ENCODE data around the gene PTPRN2.

PTPRN2 gene

GRCh38 chr7:157544980-157545680 is 1042.5 kb downstream of the PTPRN2 start:
- no peak for DNase-seq (ENCODE audit: low read depth)

- DNase-seq (ENCODE audit: low read depth), result no peak
Measured at GRCh38 chr7:157544226-157544625, 1043.4 kb downstream of the PTPRN2 start.

- no peak for DNase-seq (ENCODE audit: low read depth)
Measured at GRCh38 chr7:157543791-157544190, 1043.8 kb downstream of the PTPRN2 start.

DNA sequence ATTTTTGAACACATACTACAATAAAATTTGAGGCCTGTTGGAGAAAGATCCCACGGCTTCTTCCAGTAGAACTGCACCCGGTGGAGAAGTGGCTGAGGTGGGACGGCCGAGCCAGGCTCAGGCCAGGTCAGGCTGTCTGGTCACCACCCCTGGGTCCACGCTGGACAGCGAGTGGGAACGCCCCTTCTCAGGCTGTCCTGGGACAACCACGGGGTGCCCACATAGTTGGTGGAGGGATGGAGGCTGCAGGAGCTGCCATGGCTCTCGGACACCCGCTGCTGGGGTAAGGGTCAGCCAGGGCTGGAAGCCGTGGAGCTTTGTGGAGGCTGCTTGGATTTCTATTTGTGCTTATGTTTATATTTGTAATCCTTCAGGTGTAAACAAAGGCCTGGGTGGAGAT is 1044.3 kb downstream of the PTPRN2 start:
- no peak for DNase-seq (ENCODE audit: low read depth)

DNA sequence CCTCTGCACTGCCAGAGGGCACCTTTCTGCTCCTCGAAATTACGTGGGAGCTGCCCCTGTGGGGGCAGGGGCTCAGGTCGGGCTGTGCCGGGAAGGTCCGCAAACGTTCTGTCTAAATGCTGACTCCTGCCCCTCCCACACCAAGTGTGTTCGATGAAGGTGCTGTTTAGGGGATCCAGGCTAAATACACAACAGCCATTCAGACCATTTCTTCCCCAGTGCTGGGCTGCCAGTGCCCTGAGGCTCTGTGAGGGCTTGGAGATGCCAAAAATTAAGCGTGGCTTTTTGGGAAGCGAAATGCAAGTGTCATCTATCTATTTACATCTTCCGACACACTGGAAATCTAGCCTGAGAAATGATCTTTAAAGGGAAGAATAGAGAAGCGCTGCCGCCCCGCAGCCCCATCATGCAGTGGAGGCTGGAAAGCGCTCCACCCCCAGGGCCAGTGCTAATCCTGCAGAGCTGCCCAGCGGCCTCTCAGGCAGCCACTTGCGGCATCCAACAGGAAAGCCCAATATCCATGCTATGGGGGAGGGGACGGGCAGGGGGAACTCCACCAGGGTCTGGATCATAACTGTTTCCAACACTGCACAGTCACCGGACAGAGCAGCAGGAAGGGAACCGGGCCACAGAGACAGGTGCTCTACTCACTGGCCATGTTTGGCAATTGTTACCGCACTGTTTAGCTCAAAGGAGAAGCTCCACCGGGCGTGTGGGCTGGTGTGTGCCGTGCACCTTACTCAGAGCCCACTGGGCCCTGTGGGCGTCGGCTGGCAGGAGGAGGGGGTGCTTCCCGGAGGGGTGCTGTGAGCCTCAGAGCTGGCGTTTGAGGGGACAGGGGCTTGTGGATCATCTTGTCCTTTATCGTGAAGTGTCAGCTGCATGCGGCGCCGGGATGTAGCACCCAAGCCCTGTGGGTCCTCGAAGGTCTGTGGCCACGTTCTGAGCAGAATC is 1045.3 kb downstream of the PTPRN2 start:
- DNase-seq (ENCODE audit: low read depth), result no peak

DNA sequence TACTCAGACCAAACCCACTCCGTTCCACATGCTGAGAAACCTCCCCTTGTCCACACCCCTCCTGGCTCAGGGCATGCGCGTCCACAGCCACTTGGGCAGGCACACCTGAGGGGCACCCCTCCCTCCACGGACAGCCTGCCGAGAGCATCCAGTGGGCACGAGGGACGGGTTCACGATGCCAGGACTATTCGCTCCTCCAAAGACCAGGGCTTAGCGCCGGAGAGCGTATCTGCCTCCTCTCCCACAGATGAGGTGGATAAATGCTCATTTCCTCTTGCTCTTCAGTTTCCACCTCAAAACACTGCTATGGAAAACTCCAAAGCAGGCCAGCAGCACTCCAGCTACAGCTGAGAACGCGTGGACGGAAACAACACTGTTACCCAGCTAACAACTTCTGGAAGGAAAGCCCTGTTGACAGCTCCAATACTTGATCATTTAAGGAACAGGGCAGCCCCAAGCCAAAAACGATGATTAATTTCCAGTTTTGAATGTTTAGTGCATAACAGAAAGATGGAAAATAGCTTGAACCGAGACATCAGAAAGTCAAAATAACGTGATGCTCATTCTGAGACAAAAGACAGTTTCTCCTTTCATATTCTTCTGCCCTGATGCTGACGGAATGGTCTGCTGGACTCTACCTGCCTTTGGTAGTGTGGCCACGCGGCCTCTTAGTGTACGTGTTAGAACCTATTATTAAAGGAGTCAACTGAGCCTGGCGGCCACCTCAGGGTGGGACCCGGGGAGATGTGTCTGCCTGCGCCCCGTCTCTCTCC is 1046.1 kb downstream of the PTPRN2 start:
- no peak for DNase-seq (ENCODE audit: low read depth)

- DNase-seq (ENCODE audit: low read depth), result no peak
Measured at GRCh38 chr7:157540606-157541294, 1046.9 kb downstream of the PTPRN2 start.

DNA sequence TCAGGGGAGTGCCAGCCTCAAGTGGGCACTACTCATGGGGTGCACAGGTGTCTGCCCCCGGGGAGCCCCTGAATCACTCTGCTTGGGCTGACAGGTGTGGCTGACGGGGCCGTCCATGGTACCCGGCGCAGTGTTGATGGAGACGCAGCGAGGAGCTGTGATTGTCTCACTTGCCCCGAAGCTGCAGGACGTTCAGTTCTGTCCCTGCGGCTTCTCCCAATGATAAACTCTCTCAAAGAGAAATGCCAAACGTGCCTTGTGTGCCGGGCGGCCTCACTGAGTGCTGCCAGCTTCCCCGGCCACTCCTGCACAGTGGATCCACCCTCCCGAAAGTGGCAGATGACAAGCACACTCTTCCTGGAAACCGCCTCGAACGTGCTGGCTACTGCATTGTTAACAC is 1047.6 kb downstream of the PTPRN2 start:
- no peak for DNase-seq (ENCODE audit: low read depth)

- DNase-seq (ENCODE audit: low read depth), result no peak
Measured at GRCh38 chr7:157539521-157539920, 1048.1 kb downstream of the PTPRN2 start.

- DNase-seq (ENCODE audit: low read depth), result no peak
Measured at GRCh38 chr7:157538735-157539134, 1048.9 kb downstream of the PTPRN2 start.

- no peak for DNase-seq (ENCODE audit: low read depth)
Measured at GRCh38 chr7:157538321-157538720, 1049.3 kb downstream of the PTPRN2 start.

- no peak for DNase-seq (ENCODE audit: low read depth)
Measured at GRCh38 chr7:157537056-157537455, 1050.6 kb downstream of the PTPRN2 start.

GRCh38 chr7:157532068-157532467 is 1055.6 kb downstream of the PTPRN2 start:
- no peak for DNase-seq (ENCODE audit: low read depth)

- no peak for DNase-seq (ENCODE audit: low read depth)
Measured at GRCh38 chr7:157529768-157530560, 1057.7 kb downstream of the PTPRN2 start.

DNA sequence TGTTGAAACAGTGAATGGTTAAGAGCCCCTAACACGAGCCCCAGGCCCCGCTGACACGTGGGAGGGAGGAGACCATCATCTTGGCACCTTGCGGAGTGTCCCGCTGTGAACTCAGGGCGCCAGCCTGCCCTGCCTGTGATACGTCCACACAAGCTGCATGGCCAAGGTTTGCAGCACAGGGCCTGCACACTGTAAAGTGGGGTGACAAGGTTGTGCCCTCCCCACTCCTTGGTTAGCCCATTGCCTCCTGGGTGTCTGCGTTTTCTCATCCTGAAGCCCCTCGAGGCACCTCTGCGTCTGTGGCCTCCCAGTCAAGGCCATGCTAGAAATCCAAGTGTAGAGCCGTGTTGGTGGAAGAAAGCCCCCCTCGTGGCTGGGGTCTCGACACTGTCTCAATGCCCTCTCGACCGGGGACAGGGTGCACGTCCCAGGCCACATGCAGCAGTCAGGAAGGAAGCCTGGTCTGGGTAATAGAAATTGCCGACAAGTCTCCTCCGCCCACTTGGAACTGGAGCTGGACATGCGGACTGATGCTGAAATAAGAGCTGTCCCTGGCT is 1058.8 kb downstream of the PTPRN2 start:
- DNase-seq (ENCODE audit: low read depth), result no peak

- no peak for DNase-seq (ENCODE audit: low read depth)
Measured at GRCh38 chr7:157527686-157528085, 1059.9 kb downstream of the PTPRN2 start.

GRCh38 chr7:157526913-157527634 is 1060.5 kb downstream of the PTPRN2 start:
- DNase-seq (ENCODE audit: low read depth), result no peak

- no peak for DNase-seq (ENCODE audit: low read depth)
Measured at GRCh38 chr7:157526005-157526912, 1061.4 kb downstream of the PTPRN2 start.

- no peak for DNase-seq (ENCODE audit: low read depth)
Measured at GRCh38 chr7:157525491-157525915, 1062.1 kb downstream of the PTPRN2 start.
